SK-N-MC (cell line): ENCODE measurements around the gene FAM185A.
"Not testable (repeated sequence)": the region's sequence is repeated elsewhere in the genome, so short reads cannot be mapped to it uniquely, and the experiment has no call there.

Experiments used
- EZH2 ChIP-seq: fragments of 200-600 bp; sonication (generic); IDR thresholded peaks from one replicate; pipeline ENCODE4 v1.6.1; 2017; ENCODE audit warnings: antibody characterized with exemption
- FOXP2 ChIP-seq: optimal IDR thresholded peaks from 2 replicates; pipeline ENCODE3; 2011; ENCODE audit warnings: mild to moderate bottlenecking, moderate library complexity; ENCODE audit not compliant: insufficient read depth; ENCODE audit errors: extremely low read length, control extremely low read depth
- POLR2AphosphoS5 ChIP-seq: IDR thresholded peaks from 2 replicates; pipeline ENCODE4 v1.6.1; 2012; ENCODE audit warnings: mild to moderate bottlenecking, low read depth, low read length, borderline replicate concordance

- TF ChIP-seq EZH2, POLR2AphosphoS5, FOXP2: not testable (repeated sequence)
These were observed 33.1 kb upstream of the FAM185A start for GRCh38 chr7:102715718-102716117.
